SW480 (cell line): Measurements from ENCODE around the gene LIMK2.
A peak's percentile ranks its signal among the peaks of the same experiment; 100 is the strongest.
"Not testable (repeated sequence)": the region's sequence is repeated elsewhere in the genome, so short reads cannot be mapped to it uniquely, and the experiment has no call there.

ENCODE experiments used
- DNase-seq: peaks from one replicate; pipeline ENCODE4 v3.0.0-alpha.2; 2016; ENCODE audit warnings: low spot score

Gene LIMK2

DNA sequence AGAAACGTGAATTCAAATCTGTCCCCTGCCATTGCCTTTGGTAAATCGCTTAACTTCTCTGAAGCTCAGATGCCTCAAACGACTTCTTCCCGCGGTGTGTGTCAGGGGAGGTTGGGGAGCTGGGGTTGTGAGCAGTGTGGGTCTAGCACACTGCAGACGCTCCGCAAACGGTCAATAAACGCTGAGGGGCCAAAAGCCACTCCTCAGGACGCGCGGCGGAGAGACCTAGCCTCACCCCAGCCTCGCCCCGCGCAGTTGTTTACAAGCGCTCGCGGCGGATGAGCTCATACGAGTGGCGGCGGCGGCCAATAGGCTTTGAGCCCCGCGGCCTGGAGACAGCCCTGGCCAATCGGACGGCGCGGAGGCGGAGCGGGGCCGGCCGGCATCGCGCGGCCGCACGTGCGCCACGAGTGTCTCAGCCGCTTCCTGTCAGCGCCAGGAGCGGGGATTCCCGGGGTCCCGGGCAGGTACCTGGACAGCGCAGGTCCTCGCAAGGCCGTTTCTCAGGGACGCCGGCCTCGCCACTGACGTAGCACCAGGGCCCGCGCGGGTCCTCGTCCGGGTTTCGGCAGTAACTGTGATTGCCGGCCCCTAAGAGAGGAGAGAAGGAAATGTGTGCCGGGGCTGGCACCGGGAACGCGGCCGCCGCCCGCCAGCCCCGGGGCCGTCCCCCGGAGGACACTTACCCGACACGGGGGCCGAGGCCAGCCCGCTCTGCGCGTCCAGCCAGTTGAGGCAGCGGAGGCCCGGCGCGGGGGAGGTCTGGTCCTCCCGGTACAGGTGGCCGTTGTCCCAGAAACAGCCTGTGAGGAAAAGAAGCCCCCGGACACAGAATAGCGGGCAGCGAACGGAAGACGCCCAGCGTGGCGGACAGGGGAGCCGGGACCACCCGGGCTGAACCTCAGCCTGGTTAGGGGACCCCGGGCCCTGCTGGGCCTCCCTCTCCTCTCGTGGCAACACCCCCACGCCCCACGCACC, 78.7 kb downstream of the LIMK2 start:
- DNase-seq: peak; percentile 90

DNA sequence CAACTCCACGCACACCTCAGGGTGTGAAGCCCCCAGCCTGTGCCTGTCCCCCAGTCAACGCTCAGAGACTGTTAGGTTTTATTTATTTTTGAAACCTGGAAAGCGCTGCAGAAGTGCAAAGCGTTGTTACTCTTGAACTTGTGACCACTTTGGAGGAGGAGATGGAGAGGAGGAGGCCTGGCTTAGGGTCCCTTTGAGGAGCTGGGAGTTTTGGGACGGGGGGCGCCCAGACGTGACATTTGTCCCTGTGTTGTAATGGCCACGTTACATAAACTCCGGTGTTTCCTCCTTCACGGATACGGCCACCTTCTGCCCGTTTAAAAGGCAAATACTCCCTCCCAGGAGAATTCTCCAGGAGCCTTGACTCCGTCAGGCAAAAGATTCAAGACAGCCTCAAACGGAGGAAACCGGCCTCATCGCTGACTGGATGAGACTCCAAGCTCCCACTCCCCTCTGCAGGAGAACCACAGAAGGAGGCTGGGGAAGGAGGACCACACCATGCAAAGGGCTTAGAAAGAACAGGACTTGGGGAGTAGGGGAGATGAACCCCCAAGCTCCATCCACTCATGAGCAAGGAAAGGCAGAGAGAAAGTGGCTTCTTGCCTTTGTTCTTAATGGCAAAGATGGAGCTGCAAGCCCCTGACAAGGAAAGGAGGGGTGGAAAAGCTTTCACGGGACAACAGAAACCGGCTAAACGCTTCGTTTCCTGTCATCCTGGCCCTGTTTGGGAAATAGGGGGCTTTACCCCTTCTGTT, 79.6 kb downstream of the LIMK2 start:
- no peak for DNase-seq

DNA sequence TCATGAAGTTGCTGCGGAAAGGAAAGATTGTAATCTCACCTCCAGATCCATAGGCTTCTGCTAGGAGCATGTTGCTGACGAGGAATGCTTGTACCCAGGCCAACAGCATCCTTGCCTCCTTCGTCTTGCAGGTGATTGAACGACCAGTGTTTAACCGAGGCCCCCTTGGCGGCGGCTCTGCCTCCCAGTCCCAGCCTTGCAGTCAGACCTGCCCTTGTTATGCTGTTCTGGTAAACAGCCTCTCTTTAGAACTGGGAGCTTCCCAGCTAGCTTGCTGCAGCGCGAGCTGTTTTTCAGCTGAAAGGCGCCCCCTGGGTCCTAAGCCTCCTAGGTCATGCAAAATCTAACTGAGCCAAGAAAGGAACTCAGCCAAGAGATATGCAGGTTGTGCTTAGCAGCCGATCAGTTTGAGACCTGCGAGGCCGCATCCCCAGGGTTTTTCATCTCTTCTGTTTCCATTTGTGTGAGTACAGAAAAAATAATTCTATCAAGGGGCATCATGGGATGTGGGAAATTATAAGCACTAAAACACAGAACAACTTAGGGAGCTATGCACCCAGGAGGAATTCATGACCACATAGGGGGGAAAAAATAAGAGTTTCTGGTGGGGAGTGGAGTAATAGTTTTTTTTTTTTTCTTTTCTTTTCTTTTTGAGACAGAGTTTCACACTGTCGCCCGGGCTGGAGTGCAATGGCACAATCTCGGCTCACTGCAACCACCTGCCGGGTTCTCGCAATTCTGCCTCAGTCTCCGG, 80.3 kb downstream of the LIMK2 start, which contains the start of gene PIK3IP1:
Gene PIK3IP1 (minus strand): TSS at position 253 of the 754 bp plus-strand sequence. CDS start 144 bp downstream, at position 109.
- DNase-seq: peak; percentile 78

DNA sequence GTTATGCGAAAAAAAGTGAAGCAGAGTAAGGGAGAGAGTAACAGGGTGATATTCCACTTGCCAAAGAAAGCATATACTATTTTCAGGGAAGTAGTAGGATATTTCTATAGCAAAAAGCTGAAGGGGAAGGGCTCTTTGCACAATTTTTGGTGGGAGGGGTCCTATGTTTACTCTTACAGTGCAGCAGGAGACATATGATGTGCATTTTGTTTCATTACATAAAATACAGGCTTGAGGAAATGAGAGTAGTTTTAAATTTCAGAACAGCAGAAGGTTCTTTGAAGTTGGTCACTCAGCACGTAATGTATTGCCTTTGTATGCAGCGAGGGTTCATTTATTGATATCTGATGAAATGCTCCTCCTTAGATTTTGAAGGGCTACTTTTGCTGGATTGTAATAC, 83.3 kb downstream of the LIMK2 start:
- DNase-seq: no peak

DNA sequence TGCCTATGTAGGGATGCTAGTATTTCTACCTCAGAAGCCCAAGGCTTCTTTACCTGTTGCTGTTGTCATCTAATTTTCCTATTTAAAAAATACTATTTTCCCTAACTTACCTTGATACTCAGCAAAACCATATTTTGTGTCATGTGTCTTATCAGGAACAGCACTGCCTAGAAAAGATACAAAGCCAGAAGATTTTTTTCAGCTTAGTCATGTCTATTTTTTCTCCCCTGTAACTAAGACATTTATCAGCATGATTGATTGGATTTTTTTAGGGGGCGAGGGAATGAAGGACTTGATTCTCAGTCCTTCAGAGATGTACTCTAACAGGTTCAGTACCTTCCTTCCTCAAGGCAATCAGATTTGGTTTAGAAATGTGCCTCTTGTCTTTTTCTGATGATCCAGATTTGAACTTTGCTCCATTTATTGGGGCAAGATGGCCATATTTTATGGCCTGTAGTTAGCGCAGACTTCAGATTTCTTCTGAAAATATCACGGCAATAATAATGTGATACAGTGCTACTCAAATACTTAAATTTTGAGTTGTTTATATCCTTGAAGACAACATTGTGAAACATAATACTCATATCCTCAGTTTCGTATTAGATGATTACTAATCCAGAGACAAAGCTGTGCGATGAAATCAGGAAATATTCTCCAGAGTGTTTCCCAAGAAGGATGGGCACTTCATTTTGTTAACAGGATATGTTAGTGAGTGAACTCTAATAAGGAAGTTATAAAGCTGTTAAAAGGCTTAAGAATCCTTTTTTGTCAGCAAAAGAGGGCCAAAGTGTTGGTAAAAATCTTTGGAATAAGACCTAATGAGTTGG, 83.9 kb downstream of the LIMK2 start:
- no peak for DNase-seq

DNA sequence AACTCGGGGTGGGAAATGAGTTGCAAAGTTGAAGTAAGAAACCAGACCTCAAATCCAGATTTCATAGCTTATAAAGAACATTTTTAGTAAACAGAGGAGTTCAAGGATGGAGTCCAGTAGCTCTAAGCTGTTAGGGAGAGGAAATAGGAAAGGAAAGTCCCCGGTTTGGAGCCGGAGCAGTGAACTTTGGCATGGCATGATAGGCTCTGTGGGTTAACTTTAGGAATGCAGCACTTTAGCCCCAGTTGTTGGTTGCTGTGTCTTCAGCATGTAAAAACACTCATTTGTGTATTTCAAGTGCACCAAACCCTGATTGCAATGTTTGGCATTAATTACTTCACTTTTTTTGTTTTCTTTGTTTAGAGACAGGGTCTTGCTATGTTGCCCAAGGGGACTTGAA, 88.8 kb downstream of the LIMK2 start:
- no peak for DNase-seq

DNA sequence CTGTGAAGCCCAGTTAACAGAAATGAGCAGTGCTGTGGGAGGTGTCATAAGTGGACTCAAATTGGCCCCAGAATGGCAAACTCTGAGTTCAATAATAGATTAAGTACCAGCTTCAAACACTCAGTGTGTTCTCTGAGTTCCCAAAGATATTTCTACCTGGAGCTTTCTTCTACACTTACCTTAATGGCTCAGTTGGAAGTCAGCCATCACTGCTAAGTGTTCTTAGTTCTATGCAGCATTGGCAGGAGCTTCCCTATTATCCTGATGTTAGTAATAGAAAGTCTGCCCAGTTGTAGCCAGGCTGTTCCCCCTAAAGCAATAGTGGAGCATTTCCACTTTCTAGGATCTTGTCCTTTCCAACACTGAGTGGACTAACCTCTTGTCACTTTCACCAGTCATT, 89.9 kb downstream of the LIMK2 start:
- no peak for DNase-seq

DNA sequence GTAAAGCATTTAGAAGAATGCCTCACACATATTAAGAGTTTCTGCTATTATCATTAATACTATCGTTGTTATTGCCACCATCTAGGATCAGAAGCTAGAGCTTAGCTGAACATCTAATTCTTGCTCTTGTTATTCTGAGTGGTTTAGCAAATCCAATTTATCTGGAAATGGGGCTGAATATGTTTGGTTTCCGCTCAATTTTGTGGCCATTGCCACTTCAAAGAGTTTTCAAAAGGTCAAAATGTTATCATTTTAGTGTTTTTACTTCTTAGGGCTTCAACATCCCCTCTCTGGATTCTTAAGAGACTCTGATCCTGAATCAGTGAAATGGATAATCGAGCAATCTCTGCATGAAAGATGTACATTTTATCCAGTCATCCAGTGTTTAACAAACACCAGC, 90.4 kb downstream of the LIMK2 start:
- DNase-seq: no peak

DNA sequence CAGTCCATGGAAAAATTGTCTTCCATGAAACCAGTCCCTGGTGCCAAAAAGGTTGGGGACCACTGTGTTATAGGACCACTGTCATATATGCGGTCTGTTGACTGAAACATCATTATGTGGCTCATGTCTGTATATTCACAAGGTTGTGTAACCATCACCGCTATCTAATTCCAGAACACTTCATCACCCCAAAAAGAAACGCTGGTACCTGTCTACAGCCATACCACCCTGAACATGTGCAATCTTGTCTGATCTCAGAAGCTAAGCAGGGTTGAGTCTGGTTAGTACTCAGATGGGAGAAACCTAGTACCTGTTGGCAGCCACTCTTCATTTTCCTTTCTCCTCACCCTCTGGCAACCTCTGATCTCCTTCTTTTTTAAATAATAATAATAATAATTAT, 93.1 kb downstream of the LIMK2 start:
- DNase-seq: no peak

DNA sequence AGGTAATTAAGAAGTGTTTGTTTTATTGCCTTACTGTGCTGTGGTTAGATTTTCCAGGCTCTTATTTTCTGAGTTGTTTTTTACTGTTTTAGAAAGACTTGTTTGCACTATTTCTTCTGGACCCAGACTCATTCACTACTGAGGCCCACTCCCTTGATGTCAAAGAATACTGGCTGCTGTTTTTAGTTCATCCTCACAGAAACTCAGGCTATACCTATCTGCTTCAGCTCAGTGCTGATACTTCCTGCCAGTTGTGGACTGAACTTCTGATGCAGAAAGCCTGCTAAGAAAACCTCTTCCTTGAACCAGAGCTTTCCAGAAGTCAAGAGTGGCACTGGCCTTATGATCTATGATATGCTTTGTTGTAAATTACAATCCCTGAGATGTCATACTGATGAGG, 96.1 kb downstream of the LIMK2 start:
- no peak for DNase-seq

DNA sequence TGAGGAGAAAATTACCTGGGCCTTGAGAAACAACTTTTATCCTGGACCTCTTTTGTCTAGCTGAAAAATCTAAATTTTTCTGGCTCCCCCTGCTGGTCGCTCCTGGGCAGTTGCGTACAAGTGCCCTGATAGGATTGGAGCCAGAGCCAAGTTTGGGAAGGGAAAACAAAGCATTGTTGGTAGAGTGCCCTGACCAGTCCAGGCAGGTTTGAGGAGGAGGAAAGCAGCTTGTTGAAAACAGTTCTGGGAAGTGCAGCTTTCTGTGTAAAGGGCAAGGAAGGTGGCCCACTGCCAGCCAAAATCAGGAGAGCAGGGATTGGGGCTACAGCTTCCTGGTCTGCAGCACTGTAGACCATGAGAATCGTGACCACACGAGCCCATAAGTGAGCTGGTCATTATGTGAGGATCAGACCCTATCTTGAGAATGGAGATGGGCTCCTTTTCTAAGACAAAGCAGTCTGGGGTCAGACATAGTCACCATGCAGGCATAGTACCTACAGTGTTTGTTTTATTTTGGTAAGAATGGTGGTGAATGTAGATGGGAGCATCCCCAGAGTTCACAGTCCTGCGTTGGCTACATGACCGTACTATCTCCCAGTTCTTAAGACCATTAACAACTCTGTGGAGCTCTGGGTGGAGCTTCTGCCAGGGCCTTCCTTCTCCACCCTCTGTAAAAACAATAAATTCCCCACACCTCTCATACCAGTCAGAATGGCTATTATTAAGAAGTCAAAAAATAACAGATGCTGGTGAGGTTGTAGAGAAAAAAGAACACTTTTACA, 101.5 kb downstream of the LIMK2 start:
- peak; percentile 37 for DNase-seq

DNA sequence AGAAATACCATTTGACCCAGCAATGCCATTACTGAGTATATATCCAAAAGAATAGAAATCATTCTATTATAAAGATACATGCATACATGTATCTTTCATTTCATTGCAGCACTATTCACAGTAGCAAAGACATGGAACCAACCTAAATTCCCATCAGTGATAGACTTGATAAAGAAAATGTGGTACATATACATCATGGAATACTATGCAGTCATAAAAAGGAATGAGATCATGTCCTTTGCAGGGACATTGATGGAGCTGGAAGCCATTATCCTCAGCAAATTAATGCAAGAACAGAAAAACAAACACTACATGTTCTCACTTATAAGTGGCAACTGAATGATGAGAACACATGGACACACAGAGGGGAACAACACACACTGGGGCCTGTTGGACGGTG, 102.1 kb downstream of the LIMK2 start:
- DNase-seq: not testable (repeated sequence)

DNA sequence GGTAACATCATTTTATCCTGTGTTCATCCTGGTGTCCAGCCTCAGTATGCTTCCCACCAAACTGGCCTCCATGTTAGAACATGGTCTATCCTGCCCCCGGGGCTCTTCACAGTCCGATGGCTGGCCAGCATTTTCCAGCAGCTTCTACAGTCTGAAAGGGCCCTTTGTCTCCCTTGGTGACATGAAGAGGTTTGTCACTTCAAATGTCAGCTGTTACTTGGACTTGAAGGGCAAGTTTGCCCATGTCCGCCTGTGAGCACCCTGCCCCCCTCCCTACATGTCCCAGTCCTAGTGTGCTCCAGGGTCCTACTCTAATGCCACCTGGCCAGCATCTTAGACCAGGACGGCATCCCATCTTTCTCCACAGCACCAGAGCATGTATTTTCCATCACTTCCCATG, 109.3 kb downstream of the LIMK2 start:
- no peak for DNase-seq

DNA sequence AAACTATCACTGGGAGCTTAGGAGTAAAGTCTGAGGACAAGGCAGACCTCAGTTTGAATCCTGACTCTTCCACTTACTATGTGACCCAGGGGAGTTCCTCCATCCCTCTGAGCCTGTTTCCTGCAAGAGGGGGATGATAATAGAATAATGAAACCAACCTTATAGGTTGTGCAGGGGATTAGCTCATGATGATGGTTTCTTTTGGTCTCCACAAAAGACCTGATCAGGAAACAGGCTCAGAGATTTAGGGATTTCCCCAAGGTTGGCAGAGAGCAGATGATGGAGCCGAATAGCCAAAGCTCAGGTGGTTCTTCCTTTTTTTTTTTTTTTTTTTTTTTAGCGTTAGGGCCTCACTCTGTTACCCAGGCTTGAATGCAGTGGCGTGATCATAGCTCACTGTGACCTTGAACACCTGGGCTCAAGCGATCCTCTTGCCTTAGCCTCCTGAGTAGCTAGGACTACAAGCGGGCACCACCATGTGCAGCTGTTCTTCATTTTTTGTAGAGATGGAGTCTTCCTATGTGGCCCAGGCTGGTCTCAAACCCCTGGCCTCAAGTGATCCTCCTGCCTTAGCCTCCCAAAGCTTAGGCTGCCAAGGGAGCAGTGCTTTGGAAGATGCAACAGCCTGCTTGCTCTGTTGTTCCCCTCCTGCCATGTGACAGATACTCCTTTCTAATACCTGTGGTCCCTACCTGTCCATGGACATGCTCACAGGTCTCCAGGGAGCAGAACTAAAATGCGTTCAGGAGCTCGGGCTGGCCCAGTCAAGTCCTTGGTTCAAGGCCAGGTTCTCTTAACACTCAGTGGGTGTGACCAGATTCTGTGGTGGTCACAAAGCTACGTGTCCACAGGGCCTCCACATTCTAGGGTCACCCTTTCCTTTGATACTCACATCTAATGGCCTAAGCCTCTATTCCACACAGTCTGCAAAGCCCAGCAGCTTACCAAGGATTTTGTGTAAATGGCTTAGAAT, 111.8 kb downstream of the LIMK2 start:
- DNase-seq: no peak

DNA sequence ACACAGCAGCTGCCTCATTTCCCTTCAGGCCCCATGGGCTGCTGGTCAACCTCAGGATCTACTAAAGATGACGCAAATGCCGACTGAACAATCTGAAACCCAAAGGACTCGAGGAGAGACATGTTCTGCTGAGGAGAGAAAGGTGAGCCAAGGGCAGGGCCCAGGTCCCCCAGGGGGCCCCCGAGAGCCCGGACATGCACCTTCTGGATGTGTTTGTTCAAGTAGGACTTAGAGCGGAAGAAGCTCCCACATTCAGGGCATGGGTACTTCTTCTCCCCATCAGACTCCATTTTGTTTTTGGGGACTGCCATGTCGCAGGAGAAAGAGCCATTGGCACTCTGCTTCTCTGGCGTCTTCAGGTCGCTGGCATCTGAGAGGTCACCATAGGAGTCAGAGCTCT, 114.8 kb downstream of the LIMK2 start:
- no peak for DNase-seq

DNA sequence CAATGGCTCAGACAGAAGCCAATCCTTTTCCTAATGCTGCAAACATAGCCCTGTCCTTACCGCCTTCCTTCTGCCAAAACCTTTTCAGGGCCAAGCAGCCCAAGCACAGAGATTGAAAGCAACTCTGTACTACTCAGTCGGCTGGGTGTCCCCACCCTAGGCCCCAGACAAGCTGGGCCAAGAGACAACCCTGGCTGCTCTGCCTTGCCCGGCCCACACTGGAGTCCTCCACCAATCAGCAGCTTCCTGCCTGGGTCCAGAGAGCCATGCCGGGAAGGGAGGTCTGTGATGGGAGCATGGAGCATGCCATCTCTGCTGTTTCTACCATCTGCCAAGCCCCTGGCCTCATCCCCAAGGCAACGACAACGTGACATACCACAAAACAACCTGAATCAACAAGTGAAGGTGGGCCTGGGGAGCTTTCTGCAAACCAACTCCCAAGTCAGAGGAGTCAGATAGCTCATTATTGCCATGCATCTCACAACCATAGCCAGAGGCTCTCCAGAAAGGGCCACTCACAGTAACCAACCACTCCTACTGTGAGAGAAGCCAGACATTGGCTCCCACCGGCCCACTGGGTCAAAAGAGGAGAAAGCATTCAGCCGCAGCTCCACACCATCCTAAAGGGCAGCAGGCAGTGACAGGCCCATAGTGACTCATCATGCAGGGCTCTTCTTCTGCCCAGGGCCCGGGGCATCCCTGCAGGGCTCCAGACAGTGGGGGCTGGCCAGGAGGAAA, 115.9 kb downstream of the LIMK2 start:
- no peak for DNase-seq

DNA sequence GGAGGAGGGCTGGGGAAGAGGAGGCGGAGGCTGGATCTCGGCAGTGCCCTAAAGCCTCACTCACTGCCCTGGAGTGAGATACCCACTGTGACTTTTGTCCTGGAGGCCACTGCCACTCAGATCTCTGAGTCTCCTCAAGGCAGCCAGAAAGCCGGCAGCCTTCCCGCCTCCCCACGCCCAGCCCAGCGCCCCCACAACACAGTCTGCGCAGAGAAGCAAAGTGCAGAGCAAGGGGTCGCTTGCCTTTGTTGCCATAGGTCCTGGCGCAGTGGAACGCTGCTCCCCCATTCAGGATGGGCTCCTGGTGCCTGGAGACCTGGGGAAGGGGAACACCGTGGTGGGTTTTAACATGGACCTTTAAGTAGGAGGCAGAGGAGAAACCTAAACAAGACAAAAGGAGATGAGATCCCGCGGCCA, 116.5 kb downstream of the LIMK2 start:
- DNase-seq: no peak

DNA sequence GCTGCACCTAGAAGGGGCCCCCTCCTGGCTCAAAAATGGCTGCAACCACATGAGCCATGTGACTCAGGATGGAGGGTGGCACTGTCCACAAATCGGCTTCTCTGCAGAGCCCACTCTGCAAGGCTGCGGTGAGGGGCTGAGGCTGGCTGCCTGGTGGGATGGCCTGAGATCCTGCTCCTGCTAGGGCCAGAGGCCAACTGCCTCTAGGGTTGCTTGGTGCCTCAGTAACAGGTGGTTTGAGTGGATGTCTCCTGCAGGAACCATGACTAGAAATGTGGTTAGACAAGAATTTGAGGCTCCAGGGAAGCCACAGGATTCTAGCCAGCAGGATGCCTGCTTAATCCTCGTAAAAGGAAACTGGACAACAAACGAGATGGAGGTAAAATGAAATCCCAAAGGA, 116.9 kb downstream of the LIMK2 start:
- DNase-seq: peak; percentile 15
